A549 (cell line): ENCODE data around the gene CGB2. TPM values are rescaled to one million over a fixed set of nuclear protein-coding genes. Genes with fewer than 3 reads are reported as not detected.
"Not testable (repeated sequence)": the region's sequence is repeated elsewhere in the genome, so short reads cannot be mapped to it uniquely, and the experiment has no call there.

Experiments used
- ATAC-seq, 2 experiments: fragments of 200-7000 bp in 1 of 2; fragments of >200 bp in 1 of 2; cut with Nextera tagmentation in 1 of 2; cut with Tn5 transposase in 1 of 2; 3 replicates each; pipeline versions ENCODE4 v1.8.0 to v1.9.1; 2018 to 2020; ENCODE audit warnings: mild to moderate bottlenecking in 1 of 2, moderate library complexity in 1 of 2
- CTCF ChIA-PET: fragments of 300-600 bp; sonication (Branson Sonifier 250); formaldehyde crosslinking; extraction: SDS; loops from one replicate; lab custom pipeline; 2021; ENCODE audit warnings: antibody characterized with exemption, inconsistent platforms; lab: Yijun Ruan, JAX
- POLR2A ChIA-PET: fragments of 350-600 bp; formaldehyde crosslinking; extraction: SDS; loops from one replicate; lab custom pipeline; 2021; ENCODE audit warnings: antibody characterized with exemption, inconsistent platforms; lab: Yijun Ruan, JAX
- DNase-seq, 2 experiments: peaks; one replicate each; pipeline versions ENCODE4 v3.0.0 to v3.0.0-alpha.2; 2011 to 2016; ENCODE audit warnings: low read depth in 1 of 2, low spot score in 1 of 2
- FAIRE-seq: peaks from 2 replicates; lab custom pipeline; 2011; peaks lifted over from hg19 to GRCh38; lab: Jason Lieb, UNC
- H3K27ac ChIP-seq, 2 experiments: fragments of >200 bp; sonication (Bioruptor Twin); formaldehyde crosslinking; 3 replicates each; pipeline ENCODE4 v1.5.1; 2016 to 2017
- H3K4me1 ChIP-seq: fragments of >200 bp; sonication (Bioruptor Twin); formaldehyde crosslinking; 3 replicates; pipeline ENCODE4 v1.6.1; 2016
- H3K4me2 ChIP-seq: fragments of >200 bp; sonication (Bioruptor Twin); formaldehyde crosslinking; 3 replicates; pipeline ENCODE4 v1.6.1; 2016
- H3K4me3 ChIP-seq: fragments of >200 bp; sonication (Bioruptor Twin); formaldehyde crosslinking; 3 replicates; pipeline ENCODE4 v1.5.1; 2016
- H3K9me3 ChIP-seq: fragments of >200 bp; sonication (Bioruptor Twin); formaldehyde crosslinking; 3 replicates; pipeline ENCODE4 v1.6.1; 2016
- ATOH8 ChIP-seq: fragments of 250-450 bp; sonication (Bioruptor Pico); IDR thresholded peaks from 2 replicates; pipeline ENCODE4 v1.5.0; 2020; ENCODE audit warnings: low read depth, mild to moderate bottlenecking, moderate library complexity
- ESRRA ChIP-seq: fragments of 150-350 bp; IDR thresholded peaks from 2 replicates; pipeline ENCODE4 v1.6.1; 2014; ENCODE audit warnings: mild to moderate bottlenecking, low read length, borderline replicate concordance
- FOXS1 ChIP-seq: fragments of 250-450 bp; sonication (Bioruptor Pico); IDR thresholded peaks from 2 replicates; pipeline ENCODE4 v1.5.0; 2020; ENCODE audit warnings: mild to moderate bottlenecking, moderate library complexity
- HDAC2 ChIP-seq: fragments of 200-600 bp; sonication (generic); IDR thresholded peaks from 2 replicates; pipeline ENCODE4 v1.6.1; 2016
- HES2 ChIP-seq: fragments of >200 bp; sonication (Bioruptor Twin); formaldehyde crosslinking; IDR thresholded peaks from 2 replicates; pipeline ENCODE4 v1.6.1; 2016
- HOXB5 ChIP-seq: fragments of 250-450 bp; sonication (Bioruptor Pico); IDR thresholded peaks from 2 replicates; pipeline ENCODE4 v1.5.0; 2020; ENCODE audit warnings: mild to moderate bottlenecking, moderate library complexity
- JUNB ChIP-seq: fragments of >200 bp; sonication (Bioruptor Twin); formaldehyde crosslinking; IDR thresholded peaks from 2 replicates; pipeline ENCODE4 v1.6.1; 2016
- MAZ ChIP-seq: fragments of 150-350 bp; IDR thresholded peaks from 2 replicates; pipeline ENCODE4 v1.6.1; 2014; ENCODE audit warnings: antibody characterized with exemption, low read depth, low read length, borderline replicate concordance
- NPAS2 ChIP-seq: fragments of 250-450 bp; sonication (Bioruptor Pico); IDR thresholded peaks from 2 replicates; pipeline ENCODE4 v1.8.0; 2022; ENCODE audit warnings: mild to moderate bottlenecking, moderate library complexity, borderline replicate concordance
- RCOR1 ChIP-seq: fragments of 150-350 bp; IDR thresholded peaks from 2 replicates; pipeline ENCODE4 v1.6.1; 2014; ENCODE audit warnings: antibody characterized with exemption, low read length, low read depth
- ZC3H11A ChIP-seq: fragments of 450-650 bp; IDR thresholded peaks from 2 replicates; pipeline ENCODE4 v1.6.1; 2014; ENCODE audit warnings: antibody characterized with exemption, mild to moderate bottlenecking
- ZNF302 ChIP-seq: fragments of 250-450 bp; sonication (Bioruptor Pico); IDR thresholded peaks from 2 replicates; pipeline ENCODE4 v1.9.0; 2021; ENCODE audit warnings: inconsistent platforms, mild to moderate bottlenecking, moderate library complexity
- WGBS: methylation state at CpG from one replicate; pipeline ENCODE4 v1.1.6; 2017; ENCODE audit errors: missing lambda C conversion rate; 5-methylcytosine and 5-hydroxymethylcytosine counted together
- polyA plus RNA-seq, 4 experiments: library from polyadenylated mRNA; depleted of rRNA in 3 of 4; stranded (reverse); fragments of >200 nt; fragmentation: RNase III in 1 of 4; extraction: RNeasy Plus Mini Kit Qiagen cat#74134 plus additional on column Dnase treatment in 1 of 4; gene quantifications; 2 replicates in 3 of 4; 3 replicates in 1 of 4; pipeline ENCODE4 v1.2.3, GENCODE V29; 2011 to 2017

CGB2 gene
- polyA plus RNA-seq, 2 of the 4 experiments (the other 2 are of a cell fraction): not detected

GRCh38 chr19:49022116-49022515 lies 9.6 kb upstream of the CGB2 start:
- FAIRE-seq: no peak
- ATAC-seq: no peak
- Histone ChIP-seq H3K27ac (no peak overlapping the region), H3K4me2 (no peak overlapping the region), H3K4me1 (peaks cover 14% of the 10 kb centered on the region; the same call in 2 of the 3 replicates), H3K9me3 (no peaks in the 10 kb centered on the region), H3K4me3 (no peak overlapping the region)
- TF ChIP-seq HOXB5 (CRISPR knock-in tag) (no peak), FOXS1 (CRISPR knock-in tag) (no peak), MAZ (no peak), ESRRA (no peak), ATOH8 (CRISPR knock-in tag) (no peak), ZC3H11A (no peak), HES2 (no peak), HDAC2 (no peak), ZNF302 (CRISPR knock-in tag) (no peak), NPAS2 (CRISPR knock-in tag) (no peak), RCOR1 (no peak), JUNB (no peak)
- ChIA-PET POLR2A (interaction anchor here (1.0 kb wide), 1 partner anchor 13 kb away, joined by 3 read pairs; no protein-coding TSS in a partner anchor), CTCF (interaction anchor here (0.5 to 4.8 kb wide), 11 partner anchors 10 to 204 kb away, joined by 3 to 29 read pairs (median 4); partner anchors contain the start of genes KCNA7 and RUVBL2)
- no peak for DNase-seq
- 86% methylated on average over 9 of the region's 9 CpGs for WGBS

GRCh38 chr19:49024233-49024632 lies 7.5 kb upstream of the CGB2 start, which contains the start of gene CGB3:
Gene CGB3 (minus strand): TSS chr19:49024333. CDS start chr19:49023971, 362 bp downstream.
- H3K4me3 ChIP-seq, CTCF ChIA-PET, H3K9me3 ChIP-seq, POLR2A ChIA-PET, ATAC-seq, FAIRE-seq, H3K4me1 ChIP-seq, DNase-seq, H3K4me2 ChIP-seq, H3K27ac ChIP-seq: not testable (repeated sequence)
- 77% methylated on average over 7 of the region's 15 CpGs for WGBS

- H3K27ac ChIP-seq, H3K9me3 ChIP-seq, ATAC-seq, H3K4me3 ChIP-seq, H3K4me1 ChIP-seq, DNase-seq, H3K4me2 ChIP-seq, POLR2A ChIA-PET, CTCF ChIA-PET, FAIRE-seq: not testable (repeated sequence)
- WGBS: 87% methylated on average over 4 of the region's 6 CpGs
Observed at GRCh38 chr19:49025088-49025487, 6.6 kb upstream of the CGB2 start.

GRCh38 chr19:49025599-49025998 lies 6.1 kb upstream of the CGB2 start:
- H3K4me3 ChIP-seq, POLR2A ChIA-PET, H3K9me3 ChIP-seq, FAIRE-seq, H3K4me1 ChIP-seq, DNase-seq, H3K4me2 ChIP-seq, CTCF ChIA-PET: not testable (repeated sequence)
- WGBS: 59% methylated on average over 17 of the region's 23 CpGs
- peak overlapping the region in 1 of 2 experiments; percentile 41; a peak in 1 of 6 replicates for H3K27ac ChIP-seq
- ATAC-seq: peak in 1 of 2 experiments; percentile 41; a peak in 3 of 6 replicates

GRCh38 chr19:49028686-49029085 lies 3.0 kb upstream of the CGB2 start:
- 82% methylated on average over 9 of the region's 9 CpGs for WGBS
- H3K9me3 ChIP-seq, H3K4me1 ChIP-seq, DNase-seq, ATAC-seq, H3K4me2 ChIP-seq, H3K27ac ChIP-seq, H3K4me3 ChIP-seq, FAIRE-seq: not testable (repeated sequence)
- POLR2A ChIA-PET: interaction anchor here (0.6 kb wide), 1 partner anchor 150 kb away, joined by 3 read pairs; no protein-coding TSS in a partner anchor
- CTCF ChIA-PET: interaction anchor here (1.1 kb wide), 1 partner anchor 29 kb away, joined by 3 read pairs; no protein-coding TSS in a partner anchor

- H3K9me3 ChIP-seq, CTCF ChIA-PET, POLR2A ChIA-PET, H3K4me3 ChIP-seq, DNase-seq, FAIRE-seq, H3K4me2 ChIP-seq, H3K4me1 ChIP-seq: not testable (repeated sequence)
- peak overlapping the region; percentile 21 to 56; a peak in 3 of 6 replicates for H3K27ac ChIP-seq
- WGBS: 41% methylated on average over 4 of the region's 14 CpGs
- ATAC-seq: peak; percentile 12 to 59; a peak in 2 of 6 replicates
Observed at GRCh38 chr19:49029749-49030148, 1.9 kb upstream of the CGB2 start.

GRCh38 chr19:49030323-49030722 lies 1.4 kb upstream of the CGB2 start:
- not testable (repeated sequence) for H3K9me3 ChIP-seq, H3K27ac ChIP-seq

More at GRCh38 chr19:49030323-49030722, 1.4 kb upstream of the CGB2 start:
- H3K4me2 ChIP-seq, CTCF ChIA-PET, DNase-seq, FAIRE-seq, H3K4me1 ChIP-seq, ATAC-seq, POLR2A ChIA-PET, H3K4me3 ChIP-seq: not testable (repeated sequence)
- WGBS: 83% methylated on average over 4 of the region's 8 CpGs
